ENCODE data around the gene ARMC10. TPM values are rescaled to one million over a fixed set of nuclear protein-coding genes. Genes with fewer than 3 reads are reported as not detected.

ARMC10 gene
- total and polyA plus RNA-seq, 9 of the 15 experiments (the other 6 are each of a cell fraction or from before 2014, with no cell fraction given): 17.0 to 113 (median 72.6) TPM

GRCh38 chr7:103140061-103140460 lies 65.1 kb downstream of the ARMC10 start:
- Histone ChIP-seq H3K9me1 (ENCODE audit: control insufficient read depth, insufficient read depth, low read length) (no peaks in the 10 kb centered on the region), H3K36me3 (ENCODE audit: control insufficient read depth, insufficient read depth, low read length) (no peaks in the 10 kb centered on the region), H3K4me1 (replicated peaks in 1 of 2; ENCODE audit: control insufficient read depth in 2 of 2, insufficient read depth in 2 of 2, low read length in 2 of 2) (no peaks in the 10 kb centered on the region; a peak in 1 of 5 replicates), H3K9ac (ENCODE audit: insufficient read depth in 1 of 2, low read depth in 2 of 2, low read length in 2 of 2) (no peak overlapping the region), H3K79me2 (ENCODE audit: control insufficient read depth, insufficient read depth, low read length) (no peaks in the 10 kb centered on the region), H3K9me3 (replicated peaks; ENCODE audit: control insufficient read depth, insufficient read depth, low read depth, low read length) (no peaks in the 10 kb centered on the region; the same call in 1 of the 2 replicates), H2AFZ (ENCODE audit: low read depth, low read length) (no peak overlapping the region), H3K27ac (ENCODE audit: extremely low read depth, low read depth, low read length) (no peak overlapping the region), H3K4me3 (no peak overlapping the region), H4K20me1 (replicated peaks; ENCODE audit: control insufficient read depth, insufficient read depth, low read length) (no peaks in the 10 kb centered on the region), H3K27me3 (ENCODE audit: control insufficient read depth in 2 of 2, insufficient read depth in 2 of 2, low read length in 2 of 2) (no peaks in the 10 kb centered on the region), H3K4me2 (ENCODE audit: insufficient read depth, low read length) (no peak overlapping the region)
- in situ Hi-C loops (cut with MboI): no loop called here
- intact Hi-C loops (cut with micrococcal nuclease): no loop called here
- FAIRE-seq (no peak), ATAC-seq (no peak), DNase-seq (ENCODE audit: extremely low read depth in 1 of 4, low spot score in 3 of 4) (no peak)
- TF ChIP-seq MAX (CRISPR knock-in tag; IDR thresholded peaks at IDR 0.05) (no peak), PYGO2 (tag; IDR thresholded peaks at IDR 0.05) (no peak), PHB (CRISPR knock-in tag; IDR thresholded peaks at IDR 0.05) (no peak), HMBOX1 (IDR thresholded peaks at IDR 0.05) (no peak), XRCC4 (IDR thresholded peaks at IDR 0.05; ENCODE audit: extremely low read depth, insufficient read depth, insufficient read length) (no peak), FOXA3 (CRISPR knock-in tag; conservative IDR thresholded peaks at IDR 0.05 in 1 of 2, IDR thresholded peaks at IDR 0.05 in 1 of 2) (no peak), ZNF197 (CRISPR knock-in tag; IDR thresholded peaks at IDR 0.05; ENCODE audit: low read depth) (no peak), SAFB2 (IDR thresholded peaks at IDR 0.05; ENCODE audit: borderline replicate concordance, low read depth, low read length, severe bottlenecking) (no peak), ARNT (IDR thresholded peaks at IDR 0.05) (no peak), HNRNPLL (IDR thresholded peaks at IDR 0.05; ENCODE audit: low read depth, low read length, poor library complexity, severe bottlenecking) (no peak), ZFP1 (CRISPR knock-in tag; IDR thresholded peaks at IDR 0.05) (no peak), HDAC2 (IDR thresholded peaks at IDR 0.05) (no peak), IFI16 (CRISPR knock-in tag; IDR thresholded peaks at IDR 0.05) (no peak), MTA2 (IDR thresholded peaks at IDR 0.05; ENCODE audit: low read depth) (no peak)
- TF ChIP-seq, protein P1, sequence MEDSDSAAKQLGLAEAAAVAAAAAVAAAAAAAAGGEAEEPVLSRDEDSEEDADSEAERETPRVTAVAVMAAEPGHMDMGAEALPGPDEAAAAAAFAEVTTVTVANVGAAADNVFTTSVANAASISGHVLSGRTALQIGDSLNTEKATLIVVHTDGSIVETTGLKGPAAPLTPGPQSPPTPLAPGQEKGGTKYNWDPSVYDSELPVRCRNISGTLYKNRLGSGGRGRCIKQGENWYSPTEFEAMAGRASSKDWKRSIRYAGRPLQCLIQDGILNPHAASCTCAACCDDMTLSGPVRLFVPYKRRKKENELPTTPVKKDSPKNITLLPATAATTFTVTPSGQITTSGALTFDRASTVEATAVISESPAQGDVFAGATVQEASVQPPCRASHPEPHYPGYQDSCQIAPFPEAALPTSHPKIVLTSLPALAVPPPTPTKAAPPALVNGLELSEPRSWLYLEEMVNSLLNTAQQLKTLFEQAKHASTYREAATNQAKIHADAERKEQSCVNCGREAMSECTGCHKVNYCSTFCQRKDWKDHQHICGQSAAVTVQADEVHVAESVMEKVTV (CRISPR knock-in tag; IDR thresholded peaks at IDR 0.05): no peak
- TF ChIP-seq, protein P2, sequence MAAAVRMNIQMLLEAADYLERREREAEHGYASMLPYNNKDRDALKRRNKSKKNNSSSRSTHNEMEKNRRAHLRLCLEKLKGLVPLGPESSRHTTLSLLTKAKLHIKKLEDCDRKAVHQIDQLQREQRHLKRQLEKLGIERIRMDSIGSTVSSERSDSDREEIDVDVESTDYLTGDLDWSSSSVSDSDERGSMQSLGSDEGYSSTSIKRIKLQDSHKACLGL (CRISPR knock-in tag; IDR thresholded peaks at IDR 0.05; ENCODE audit: borderline replicate concordance, poor library complexity, severe bottlenecking): no peak
- BruUV-seq (replicated peaks): no TSS peak
- WGBS (ENCODE audit: insufficient coverage, low coverage, missing lambda C conversion rate): no CpG with 5 or more reads among the region's 2 CpGs
- CTCF ChIA-PET (ENCODE audit: low intra/inter-chr PET ratio): no interaction called here
- POLR2A ChIA-PET: no interaction called here

Data from K562 (cell line).